Myocyte (in vitro differentiated cells): ENCODE results near the gene ANKRD53. TPM values are rescaled to one million over a fixed set of nuclear protein-coding genes. Genes with fewer than 3 reads are reported as not detected.
"Not testable (repeated sequence)": the region's sequence is repeated elsewhere in the genome, so short reads cannot be mapped to it uniquely, and the experiment has no call there.

Source experiments
- DNase-seq: peaks from one replicate; pipeline ENCODE4 v3.0.0-alpha.2; 2012; ENCODE audit warnings: low read depth
- total RNA-seq: library from RNA; depleted of rRNA; stranded (reverse); fragments of >200 nt; gene quantifications from 2 replicates; pipeline ENCODE4 v1.2.3, GENCODE V29; 2014

ANKRD53 gene
- total RNA-seq, 1 donor from 2014 or later: 1.5 TPM

DNA sequence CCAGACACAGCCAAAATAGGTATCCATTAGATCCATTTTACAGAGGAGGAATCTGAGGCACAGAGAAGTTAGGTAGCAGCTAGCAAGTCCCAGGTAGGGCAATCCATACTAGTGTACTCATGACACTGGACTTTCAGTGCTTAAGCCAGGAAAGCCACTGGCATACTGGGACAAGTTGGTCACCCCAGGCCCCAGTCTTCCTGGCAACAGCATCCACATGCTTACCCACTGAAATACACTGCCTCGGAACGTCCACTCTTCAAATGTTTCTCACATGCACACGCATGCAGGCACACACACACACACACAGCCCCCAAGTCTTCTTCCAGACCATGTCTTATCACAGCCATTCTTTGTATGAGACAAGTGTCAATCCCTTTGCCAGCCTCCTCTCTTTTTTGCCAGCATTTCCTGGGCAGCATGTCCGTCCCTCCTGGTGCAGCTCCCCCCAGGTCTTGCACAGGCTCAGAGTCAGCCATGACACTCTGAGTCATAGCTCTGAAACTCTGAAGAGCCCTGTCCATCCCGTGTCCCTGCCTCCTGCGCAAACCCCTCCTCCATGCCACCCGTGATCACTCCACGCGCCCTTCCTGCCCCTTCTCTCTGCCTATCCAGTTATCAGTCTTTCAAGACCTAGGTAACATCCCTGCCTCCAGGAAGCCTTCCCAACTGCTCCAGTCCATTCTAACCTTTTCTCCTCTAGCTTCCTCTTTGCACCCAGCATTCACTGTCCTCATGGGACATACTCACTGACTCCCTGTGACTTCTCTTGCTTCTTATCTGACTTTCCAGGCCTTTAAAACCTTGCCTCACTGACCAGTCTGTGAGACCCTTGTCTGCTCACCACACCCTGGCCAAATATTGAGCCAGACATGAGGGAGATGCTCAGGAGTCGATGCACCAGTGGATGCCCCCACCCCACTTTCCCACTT, 27.1 kb downstream of the ANKRD53 start:
- no peak for DNase-seq

DNA sequence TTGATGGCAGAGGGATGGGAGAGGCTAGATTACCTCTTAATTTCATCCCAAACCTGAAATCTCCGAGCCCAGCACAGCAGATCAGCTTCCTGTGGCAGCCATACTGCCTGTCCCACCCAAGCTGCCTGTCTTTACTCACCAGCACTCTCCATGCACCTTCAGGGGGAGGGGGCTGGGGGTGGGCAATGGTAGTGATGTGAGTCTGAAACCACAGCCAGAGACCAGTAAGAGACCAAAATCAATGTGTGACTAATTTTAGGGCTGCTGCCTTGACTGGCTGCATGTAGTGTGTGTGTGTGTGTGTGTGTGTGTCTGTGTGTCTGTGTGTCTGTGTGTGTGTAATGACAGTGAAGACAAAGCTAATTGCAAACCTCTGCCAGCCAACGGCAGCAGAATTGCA, 27.9 kb downstream of the ANKRD53 start:
- no peak for DNase-seq

DNA sequence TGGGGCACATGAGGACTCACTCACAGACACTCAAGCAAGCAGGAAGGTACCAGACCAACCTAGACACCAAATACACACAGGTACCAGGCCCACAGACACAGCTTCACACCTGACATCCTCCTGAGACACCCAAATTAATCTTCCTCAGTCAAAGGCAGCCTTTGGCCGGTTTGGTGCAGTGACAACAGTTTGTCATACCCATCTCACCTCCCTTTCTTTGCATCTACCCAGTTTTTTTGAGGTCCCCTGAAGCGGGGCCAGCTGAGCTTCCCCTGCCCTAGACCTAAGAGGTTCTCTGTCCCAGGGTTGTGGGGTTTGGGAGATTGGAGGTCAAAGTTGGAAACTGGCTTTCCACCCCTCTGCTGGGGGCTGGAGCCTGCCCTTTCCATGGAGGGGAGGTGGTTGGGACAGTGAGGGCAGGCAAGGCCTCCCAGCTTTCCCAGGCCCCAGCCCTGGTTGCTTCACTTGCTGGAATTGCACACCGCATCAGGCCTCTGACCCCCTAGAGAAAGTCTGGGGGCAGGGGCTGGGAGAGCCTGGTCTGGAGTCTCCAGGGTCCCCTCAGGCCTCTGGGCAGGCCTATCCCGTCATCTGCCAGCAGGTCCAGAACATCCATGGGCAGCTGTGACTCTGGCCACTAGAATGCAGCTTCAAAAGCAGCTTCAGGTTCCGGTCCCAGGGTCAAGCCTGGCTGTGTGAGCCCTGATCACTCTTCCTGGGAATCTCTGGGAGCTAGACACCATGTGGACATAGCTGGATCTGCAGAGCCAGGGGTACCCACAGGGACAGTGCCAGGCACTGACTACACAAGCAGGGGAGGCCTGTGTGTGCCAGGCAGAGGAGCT, 28.7 kb downstream of the ANKRD53 start:
- DNase-seq: no peak

DNA sequence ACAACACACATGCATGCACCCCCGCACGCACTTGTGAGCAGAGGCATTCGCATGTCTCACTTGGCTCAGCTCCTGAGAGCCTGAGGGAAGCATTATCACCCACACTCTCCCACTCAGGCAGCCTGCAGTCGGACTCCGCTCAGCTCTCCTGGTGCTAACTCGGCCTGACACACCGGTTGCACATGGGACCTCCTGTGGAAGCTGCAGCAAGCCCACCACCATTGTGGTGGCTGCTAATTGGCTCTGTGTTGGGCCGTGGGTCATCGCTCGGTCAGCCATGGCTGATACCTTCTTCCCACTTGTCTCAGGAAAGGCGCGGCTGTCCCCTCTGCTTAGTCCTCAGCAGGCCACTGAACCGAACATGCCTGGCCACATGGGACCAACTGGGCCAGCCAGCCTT, 29.9 kb downstream of the ANKRD53 start:
- no peak for DNase-seq

DNA sequence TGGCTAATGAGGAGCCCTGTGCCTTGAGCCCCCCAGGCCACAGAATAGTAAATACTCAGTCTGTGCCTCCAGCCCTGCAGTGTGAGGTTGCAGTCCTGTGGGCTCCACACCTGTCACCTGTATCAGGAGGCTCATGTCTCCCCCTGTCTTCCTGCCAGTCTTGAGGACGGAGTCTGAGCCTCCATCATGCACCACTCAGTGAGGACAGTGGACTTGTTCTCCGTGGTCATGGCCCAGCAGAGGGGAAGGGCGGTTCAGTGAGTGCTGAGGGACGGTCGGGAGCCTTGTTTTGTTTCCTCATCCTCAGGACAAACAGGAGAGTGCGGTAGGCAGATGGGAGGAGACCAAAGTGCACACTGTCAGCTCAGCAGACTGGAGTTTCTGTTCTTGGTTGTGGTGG, 33.4 kb downstream of the ANKRD53 start:
- DNase-seq: not testable (repeated sequence)

DNA sequence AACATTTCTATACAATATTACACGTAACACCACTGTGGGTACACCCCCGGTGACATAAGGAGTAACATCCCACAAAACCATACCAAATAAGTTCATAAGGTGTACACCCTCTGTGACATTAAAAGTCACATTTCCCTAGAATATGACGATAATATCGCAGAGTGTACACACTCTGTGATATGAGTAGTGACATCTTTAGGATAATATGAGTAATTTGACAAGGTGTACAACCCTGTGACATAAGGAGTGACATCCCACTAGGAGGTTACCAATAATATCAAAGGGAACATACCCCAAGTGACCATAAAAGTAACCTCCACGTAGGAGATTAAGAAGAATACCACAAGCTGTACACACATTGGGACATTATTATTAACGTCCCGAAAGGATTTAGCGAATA, 40.2 kb downstream of the ANKRD53 start:
- DNase-seq: no peak

DNA sequence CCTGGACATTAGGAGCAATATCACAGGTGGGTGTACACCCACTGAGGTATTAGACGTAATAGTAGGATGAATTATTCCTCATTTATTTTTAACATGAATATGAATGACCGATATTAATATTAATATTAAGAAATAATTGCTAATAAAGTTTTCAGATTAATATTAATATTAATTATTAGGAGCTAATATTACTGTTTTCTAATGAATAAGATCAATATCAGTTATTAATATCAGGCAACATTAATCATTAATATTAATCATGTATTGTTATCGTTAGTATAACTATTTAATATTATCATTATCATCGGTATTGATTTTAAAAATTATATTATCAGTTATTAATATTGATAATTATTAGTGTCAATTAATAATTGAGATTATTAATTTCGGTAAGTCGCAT, 41.6 kb downstream of the ANKRD53 start:
- DNase-seq: not testable (repeated sequence)

DNA sequence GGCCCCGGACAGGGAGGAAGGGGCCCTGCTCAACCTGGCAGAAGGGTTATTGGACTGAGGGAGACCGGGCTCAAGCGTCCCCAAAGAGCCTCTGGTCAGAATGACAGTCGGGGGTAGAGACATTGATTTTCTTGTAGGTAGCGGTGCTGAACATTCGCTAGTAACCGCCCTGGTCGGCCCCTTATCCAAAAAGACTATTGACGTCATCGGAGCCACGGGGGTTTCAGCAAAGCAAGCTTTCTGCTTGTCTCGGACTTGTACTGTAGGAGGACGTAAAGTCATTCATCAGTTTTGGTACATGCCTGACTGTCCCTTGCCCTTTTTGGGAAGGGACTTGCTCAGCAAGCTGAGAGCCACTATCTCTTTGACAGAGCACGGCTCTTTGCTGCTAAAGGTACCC, 43.0 kb downstream of the ANKRD53 start:
- not testable (repeated sequence) for DNase-seq

DNA sequence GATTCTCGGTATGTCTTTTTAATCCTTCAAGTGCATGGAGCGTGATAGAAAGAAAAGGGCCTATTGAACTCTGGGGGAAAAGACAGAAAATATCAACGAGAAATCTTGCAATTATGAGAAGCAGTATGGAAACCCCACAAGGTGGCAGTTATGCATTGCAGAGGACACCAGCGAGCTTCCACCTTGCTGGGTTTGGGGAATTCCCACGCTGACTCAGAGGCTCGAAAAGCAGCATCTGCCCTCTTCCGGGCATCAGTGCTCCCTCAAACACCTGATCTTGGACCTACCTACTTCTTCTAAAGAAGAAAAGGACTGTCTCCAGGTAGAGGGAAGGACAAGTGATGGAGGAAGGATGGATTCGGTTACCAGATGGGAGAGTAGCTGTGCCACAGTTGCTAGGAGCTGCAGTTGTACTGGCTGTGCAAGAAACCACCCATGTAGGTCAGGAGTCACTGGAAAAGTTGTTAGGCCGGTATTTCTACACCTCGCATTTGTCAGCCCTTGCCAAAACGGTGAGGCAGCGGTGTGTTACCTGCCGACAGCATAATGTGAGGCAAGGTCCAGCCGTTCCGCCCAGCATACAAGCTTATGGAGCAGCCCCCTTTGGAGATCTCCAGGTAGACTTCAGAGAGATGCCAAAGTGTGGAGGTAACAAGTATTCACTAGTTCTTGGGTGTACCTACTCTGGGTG, 45.3 kb downstream of the ANKRD53 start:
- DNase-seq: not testable (repeated sequence)

Other genes with a start within 250 kb of the ANKRD53 start
- not detected in 2 replicates for gene ADD2, start 210.4 kb upstream of the ANKRD53 start, total RNA-seq
- not detected in 2 replicates for gene FIGLA, start 188.0 kb upstream of the ANKRD53 start, total RNA-seq
- gene CLEC4F, start 158.0 kb upstream of the ANKRD53 start, total RNA-seq: 0.10 TPM in 1 of 2 replicates, not detected in the other
- 0.26 TPM in 1 of 2 replicates, not detected in the other for gene CD207, start 142.8 kb upstream of the ANKRD53 start, total RNA-seq
- gene VAX2, start 78.1 kb upstream of the ANKRD53 start, total RNA-seq: 16.4 and 24.0 TPM in 2 replicates
- 1.7 and 3.8 TPM in 2 replicates for gene ATP6V1B1, start 42.7 kb upstream of the ANKRD53 start, total RNA-seq
- gene TEX261, start 16.2 kb downstream of the ANKRD53 start, total RNA-seq: 37.9 and 51.4 TPM in 2 replicates
- gene NAGK, start 90.0 kb downstream of the ANKRD53 start, total RNA-seq: 54.6 and 75.3 TPM in 2 replicates
- 16.1 and 16.4 TPM in 2 replicates for gene MCEE, start 151.6 kb downstream of the ANKRD53 start, total RNA-seq
- 25.9 and 29.0 TPM in 2 replicates for gene MPHOSPH10, start 152.0 kb downstream of the ANKRD53 start, total RNA-seq
- gene PAIP2B, start 248.5 kb downstream of the ANKRD53 start, total RNA-seq: 0.78 and 0.83 TPM in 2 replicates